HG03095 (cell line): ENCODE data around the gene TRHDE.
"Not testable (repeated sequence)": the region's sequence is repeated elsewhere in the genome, so short reads cannot be mapped to it uniquely, and the experiment has no call there.

Source experiments
- ATAC-seq: cut with Tn5 transposase; IDR thresholded peaks from one replicate; pipeline ENCODE4 v1.9.1; 2021; ENCODE audit warnings: moderate library complexity; ENCODE audit not compliant: unreplicated experiment

TRHDE gene

GRCh38 chr12:72499244-72499643, 227.1 kb downstream of the TRHDE start:
- ATAC-seq = no peak

- no peak for ATAC-seq
These were observed 230.4 kb downstream of the TRHDE start for GRCh38 chr12:72502546-72502945.

GRCh38 chr12:72505227-72505626, 233.1 kb downstream of the TRHDE start:
- ATAC-seq = no peak

GRCh38 chr12:72509891-72510290, 237.7 kb downstream of the TRHDE start:
- no peak for ATAC-seq

DNA sequence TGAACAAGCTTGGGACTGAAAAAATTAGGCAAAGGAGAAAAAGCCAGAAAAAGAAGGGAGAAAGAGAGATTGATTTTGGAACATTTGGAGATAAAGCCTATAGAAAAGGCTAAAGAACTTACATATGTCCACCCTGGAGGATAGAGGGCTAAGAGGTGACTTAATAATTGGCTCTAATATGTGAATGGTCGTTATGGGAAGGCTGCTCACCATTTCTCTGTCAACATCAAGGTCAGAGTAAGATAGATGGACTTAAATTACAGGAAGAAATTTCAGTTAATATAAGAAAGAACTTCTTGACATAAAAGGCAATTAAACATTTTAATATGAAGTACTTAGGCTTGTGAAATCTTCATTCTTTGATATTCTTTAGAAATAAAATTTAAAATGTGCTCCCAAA, 238.6 kb downstream of the TRHDE start:
- no peak for ATAC-seq

DNA sequence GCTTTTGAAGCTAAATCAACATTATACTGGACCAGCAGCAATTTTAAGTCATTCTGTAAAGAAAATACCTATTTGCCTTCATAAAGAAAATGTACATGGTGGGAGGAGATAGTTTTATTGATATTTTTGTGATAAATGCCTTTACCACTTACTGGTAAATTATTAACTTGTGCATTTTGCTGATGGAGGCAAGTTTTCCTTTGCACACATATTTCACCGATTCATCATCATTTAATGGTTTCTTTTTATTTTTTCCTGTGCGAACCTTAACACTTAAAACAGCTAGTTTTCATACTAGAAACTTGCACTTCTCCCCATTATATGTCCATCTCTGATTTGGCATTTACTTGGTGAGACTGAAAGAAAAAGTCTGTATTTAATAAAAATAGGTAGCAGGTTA, 239.3 kb downstream of the TRHDE start:
- no peak for ATAC-seq

DNA sequence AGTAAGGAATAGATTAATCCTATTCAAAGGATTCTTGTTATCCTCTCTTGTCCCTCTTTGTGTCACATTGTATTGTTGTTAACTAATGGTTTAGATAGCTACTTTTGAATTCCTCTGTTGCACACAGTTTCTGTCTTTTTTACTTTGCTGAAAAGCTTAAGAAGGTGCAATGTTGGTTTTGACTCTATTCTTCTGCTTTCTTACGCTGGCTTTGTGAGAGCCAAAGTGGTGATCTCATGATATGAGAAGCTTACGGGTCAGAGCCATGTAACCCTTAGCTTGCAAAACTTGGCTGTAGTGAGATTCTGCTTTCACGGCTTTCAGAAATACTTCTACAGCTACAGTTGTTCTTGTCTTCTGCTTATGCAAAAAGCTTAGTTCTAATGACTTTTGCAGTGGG, 239.7 kb downstream of the TRHDE start:
- ATAC-seq = no peak

DNA sequence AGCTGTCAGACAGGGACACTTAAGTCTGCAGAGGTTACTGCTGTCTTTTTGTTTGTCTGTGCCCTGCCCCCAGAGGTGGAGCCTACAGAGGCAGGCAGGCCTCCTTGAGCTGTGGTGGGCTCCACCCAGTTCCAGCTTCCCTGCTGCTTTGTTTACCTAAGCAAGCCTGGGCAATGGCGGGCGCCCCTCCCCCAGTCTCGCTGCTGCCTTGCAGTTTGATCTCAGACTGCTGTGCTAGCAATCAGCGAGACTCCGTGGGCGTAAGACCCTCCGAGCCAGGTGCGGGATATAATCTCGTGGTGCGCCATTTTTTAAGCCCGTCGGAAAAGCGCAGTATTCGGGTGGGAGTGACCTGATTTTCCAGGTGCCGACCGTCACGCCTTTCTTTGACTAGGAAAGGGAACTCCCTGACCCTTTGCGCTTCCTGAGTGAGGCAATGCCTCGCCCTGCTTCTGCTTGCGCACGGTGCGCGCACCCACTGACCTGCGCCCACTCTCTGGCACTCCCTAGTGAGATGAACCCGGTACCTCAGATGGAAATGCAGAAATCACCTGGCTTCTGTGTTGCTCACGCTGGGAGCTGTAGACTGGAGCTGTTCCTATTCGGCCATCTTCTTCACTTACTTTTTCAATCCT, 248.0 kb downstream of the TRHDE start:
- not testable (repeated sequence) for ATAC-seq

DNA sequence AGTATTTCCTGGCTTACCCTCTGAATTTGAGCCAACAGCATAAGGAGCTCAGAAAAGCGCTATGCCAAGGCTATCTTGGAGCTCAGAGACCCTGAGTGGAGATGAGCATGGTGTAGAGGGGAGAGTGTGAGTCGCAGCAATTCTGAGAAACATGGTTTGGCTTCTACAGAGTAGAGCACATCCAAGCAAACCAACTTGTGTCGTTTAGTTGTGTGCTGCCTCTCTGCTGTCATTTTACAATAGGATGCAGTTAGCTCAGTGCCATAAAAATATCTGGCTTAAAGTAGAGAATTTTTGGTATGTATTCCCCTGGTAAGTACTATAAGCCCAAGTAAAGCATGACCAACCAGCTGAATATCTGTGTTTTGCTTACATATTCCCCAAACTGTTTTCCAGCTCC, 249.2 kb downstream of the TRHDE start:
- ATAC-seq = no peak

DNA sequence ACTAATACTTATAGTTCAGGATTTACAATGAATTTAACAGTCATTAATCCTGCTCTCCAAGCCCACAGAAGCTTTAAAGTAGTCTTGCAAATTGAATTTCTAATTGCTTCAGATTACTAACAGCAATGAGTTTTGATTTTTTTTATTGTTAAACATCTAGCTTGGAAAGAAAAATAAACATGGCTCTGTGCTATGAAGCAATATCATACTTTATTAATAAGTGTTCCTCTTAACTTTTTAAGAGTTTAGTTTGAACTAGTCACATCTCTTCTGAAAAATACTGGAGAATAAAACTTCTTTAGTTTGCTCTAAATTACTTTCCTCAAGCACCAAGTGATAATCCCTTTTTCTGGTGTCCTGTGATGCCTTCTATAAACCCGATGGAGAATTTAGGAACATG, 250.2 kb downstream of the TRHDE start:
- ATAC-seq = no peak

GRCh38 chr12:72523754-72524153, 251.6 kb downstream of the TRHDE start:
- no peak for ATAC-seq

- ATAC-seq = no peak
These were observed 263.2 kb downstream of the TRHDE start for GRCh38 chr12:72535212-72535990.

DNA sequence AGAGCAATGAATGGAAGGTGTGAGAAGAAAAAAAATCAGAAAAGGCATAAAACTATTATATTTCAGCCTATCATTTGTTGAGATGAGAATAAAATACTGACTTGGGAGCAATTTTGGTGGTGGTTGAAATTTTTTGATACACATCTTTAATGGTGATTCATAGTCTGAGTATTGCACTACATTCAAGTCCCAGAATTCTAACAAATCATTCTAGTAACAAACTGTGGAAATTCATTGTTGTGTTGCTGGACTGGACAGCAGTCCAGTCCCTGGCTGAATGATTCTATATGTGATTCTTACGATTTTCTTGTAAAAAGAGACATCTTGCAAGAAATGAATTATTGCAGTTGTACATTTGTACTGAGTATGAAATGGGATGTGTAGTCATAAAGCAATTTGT, 268.6 kb downstream of the TRHDE start:
- ATAC-seq = no peak

DNA sequence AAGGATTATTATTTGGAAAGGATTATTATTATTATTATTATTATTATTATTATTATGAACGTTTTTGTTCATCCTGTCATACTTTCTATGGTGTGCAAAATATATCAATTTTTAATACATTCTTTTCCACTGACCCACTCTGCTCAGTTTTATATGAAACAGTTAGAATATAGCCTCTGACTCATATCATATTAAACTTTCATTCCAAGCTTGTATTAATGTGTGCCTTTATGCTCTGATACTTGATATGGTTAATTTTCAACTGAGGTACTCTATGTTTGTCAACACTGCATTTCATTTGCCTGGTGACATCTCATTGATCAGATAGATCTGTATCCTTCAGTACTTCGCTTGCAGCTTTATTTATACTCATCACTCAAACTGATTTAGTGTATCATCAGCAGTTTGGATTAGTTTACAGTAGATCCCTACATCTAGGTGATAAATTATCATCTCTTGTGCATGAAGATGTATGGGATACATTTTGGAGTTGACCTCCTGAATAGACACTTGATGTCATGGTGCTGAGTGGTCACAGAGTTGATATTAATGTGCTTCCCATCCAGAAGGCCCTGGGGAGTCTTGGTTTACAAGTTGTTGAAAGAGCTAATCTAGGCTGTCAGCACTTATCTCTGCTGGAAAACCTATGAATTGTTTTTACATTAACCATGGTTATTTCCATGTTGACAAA, 271.8 kb downstream of the TRHDE start:
- ATAC-seq = no peak

DNA sequence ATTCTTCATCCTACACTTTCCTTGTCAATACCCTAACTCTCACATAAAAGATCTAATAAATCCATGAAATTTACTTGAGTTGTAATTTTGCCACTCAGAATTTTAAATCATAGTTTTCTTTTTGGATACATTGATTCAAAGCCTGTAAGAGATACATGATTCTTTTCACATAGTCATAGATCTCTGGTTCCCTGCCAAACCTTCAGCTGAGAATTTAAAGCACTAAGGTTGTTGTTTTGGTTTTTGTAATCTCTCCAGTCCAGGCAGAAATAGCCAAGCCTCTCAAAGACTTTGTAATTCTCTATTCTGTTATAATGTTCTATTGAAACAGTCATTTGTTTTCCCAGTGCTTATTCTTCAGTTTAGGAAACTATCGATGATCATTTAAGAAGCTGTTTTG, 273.9 kb downstream of the TRHDE start:
- ATAC-seq = no peak

- ATAC-seq = no peak
These were observed 275.4 kb downstream of the TRHDE start for GRCh38 chr12:72547573-72547972.

DNA sequence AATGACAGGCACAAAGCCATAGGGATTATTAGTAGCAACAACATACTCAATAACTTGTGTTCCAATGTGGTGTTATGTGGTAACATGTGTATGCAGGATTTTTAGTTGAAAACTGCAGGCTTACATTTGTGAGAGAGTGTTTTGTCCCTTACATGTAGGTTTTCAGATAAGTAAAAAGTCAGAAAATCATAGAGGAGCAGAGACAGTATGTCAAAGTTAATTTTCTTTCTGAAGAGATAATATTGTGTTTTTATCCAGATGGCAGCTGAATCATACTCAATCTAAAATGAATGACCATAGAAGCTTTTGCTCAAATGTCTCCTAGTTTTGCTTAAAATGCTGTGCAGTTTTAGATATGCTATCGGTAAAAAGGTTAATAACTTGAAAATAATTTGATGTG, 277.0 kb downstream of the TRHDE start:
- ATAC-seq = no peak

DNA sequence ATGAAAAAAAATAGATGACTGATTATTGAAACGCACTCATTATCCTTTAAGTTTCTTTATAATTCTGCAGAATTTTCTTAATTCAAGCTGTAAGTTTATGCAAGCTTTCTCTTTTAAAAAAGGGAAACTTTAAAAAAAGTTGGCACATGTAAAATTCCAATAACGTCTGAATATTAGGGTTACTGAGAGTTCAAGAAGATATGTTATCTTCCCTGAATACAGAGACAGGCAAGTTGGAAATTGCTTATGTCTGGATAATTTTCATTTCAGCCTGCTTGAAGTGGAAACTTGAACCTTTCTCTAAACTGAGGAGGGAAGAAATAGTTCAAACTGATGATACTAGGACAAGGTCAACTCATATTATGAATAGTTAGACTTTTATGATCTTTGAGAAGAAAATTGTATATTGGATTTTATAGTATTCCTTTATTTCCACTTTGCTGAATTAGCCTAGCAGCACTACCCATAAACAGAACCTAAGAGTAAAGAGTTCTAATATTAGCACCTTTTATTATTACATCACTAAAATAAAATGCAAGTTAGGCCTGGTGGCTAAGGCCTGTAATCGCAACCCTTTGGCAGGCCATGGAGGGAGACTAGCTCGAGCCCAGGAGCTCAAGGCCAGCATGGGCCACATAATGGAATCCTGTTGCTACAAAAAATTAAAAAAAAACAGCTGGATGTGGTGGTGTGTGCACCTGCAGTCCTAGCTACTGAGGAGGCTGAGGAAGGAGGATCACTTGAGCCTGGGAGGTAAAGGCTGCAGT, 288.0 kb downstream of the TRHDE start:
- ATAC-seq = no peak

DNA sequence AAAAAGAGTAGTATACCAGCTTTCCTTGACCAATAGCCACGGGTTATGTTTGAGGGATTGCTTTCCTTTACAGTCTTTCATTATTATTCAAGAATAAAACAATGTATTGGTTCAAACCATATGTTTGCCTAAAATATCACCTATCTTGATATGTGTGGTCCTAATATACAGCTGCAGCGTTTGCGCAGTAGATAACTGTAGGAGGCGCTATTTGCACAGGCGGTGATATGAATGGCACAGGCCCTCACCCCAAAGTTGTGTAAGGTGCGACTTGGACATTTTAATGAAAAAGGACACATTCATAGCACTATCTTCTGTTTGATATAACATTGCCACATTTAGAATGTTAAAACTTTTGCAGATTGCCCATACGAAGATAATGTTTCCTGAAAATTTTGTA, 298.4 kb downstream of the TRHDE start:
- ATAC-seq = no peak

DNA sequence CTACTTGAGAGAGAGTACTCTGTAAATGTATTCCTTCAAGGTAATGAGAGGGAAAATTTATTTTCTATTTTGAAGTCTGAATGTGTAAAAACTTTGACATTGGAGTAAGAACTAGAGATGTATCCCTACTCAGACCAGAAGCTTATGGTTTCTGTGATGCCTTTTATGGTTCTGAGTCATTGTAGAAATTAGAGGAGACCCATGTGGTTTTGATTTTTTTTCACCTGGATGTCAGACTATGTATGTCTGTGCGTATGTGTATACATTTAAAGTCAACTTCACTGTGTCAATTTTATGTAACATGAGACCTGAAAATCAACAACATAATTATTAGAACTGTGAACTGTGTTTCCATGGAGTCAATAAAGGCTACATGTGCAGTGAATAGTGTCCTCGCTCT, 302.0 kb downstream of the TRHDE start:
- no peak for ATAC-seq

DNA sequence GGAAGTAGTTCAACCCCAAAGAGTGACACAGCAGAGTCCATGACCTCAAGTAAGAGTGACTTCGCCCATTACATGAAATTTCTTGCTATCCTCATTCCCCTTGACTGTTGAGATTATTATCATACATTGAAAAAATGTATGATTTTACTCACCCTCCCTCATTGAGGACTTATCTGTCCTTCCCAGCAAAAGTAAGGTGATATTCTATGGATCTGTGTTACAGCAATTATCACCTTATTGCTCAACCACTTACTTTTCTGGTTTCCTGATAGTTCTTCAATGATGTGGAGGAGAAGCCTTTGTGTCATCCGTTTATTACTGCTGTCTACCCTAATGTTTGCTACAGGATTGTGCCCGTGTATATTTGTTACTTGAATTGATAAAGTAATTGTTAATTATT, 306.2 kb downstream of the TRHDE start:
- ATAC-seq = no peak
